AG09309 (cell line): ENCODE results near the gene VOPP1.

Experiments used
- DNase-seq: peaks from one replicate; pipeline ENCODE4 v3.0.0-alpha.2; 2010; ENCODE audit warnings: low read depth
- H3K4me3 ChIP-seq: 2 replicates; pipeline ENCODE4 v1.5.1; 2011; ENCODE audit warnings: mild to moderate bottlenecking, low read depth, low read length, moderate library complexity; ENCODE audit not compliant: control insufficient read depth
- CTCF ChIP-seq: IDR thresholded peaks from 2 replicates; pipeline ENCODE4 v1.5.1; 2011; ENCODE audit warnings: mild to moderate bottlenecking, low read depth, low read length, inconsistent platforms; ENCODE audit not compliant: insufficient read depth, control insufficient read depth; ENCODE audit errors: missing control alignments

The VOPP1 gene

DNA sequence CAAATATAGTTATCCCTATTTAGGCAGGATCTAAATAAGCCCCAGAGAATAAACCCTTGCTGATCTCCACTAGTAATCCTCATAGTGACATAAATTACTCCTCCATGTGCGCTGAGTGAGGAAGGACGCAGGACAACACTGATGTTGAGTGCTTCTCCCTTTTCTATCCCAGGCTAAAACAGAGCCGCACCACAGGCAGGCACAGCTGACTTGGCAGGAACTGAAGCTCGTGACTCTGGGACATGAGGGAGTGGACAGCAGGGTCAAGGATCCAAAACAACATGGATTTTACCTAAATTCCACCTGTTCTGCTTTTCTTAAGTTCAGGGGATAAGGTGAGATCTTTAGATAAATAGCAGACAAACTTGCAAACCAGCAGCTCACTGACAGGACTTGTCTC is 46.0 kb downstream of the VOPP1 start:
- TF ChIP-seq CTCF, result no peak
- no peak for DNase-seq
- H3K4me3 ChIP-seq, result no peak overlapping the region

DNA sequence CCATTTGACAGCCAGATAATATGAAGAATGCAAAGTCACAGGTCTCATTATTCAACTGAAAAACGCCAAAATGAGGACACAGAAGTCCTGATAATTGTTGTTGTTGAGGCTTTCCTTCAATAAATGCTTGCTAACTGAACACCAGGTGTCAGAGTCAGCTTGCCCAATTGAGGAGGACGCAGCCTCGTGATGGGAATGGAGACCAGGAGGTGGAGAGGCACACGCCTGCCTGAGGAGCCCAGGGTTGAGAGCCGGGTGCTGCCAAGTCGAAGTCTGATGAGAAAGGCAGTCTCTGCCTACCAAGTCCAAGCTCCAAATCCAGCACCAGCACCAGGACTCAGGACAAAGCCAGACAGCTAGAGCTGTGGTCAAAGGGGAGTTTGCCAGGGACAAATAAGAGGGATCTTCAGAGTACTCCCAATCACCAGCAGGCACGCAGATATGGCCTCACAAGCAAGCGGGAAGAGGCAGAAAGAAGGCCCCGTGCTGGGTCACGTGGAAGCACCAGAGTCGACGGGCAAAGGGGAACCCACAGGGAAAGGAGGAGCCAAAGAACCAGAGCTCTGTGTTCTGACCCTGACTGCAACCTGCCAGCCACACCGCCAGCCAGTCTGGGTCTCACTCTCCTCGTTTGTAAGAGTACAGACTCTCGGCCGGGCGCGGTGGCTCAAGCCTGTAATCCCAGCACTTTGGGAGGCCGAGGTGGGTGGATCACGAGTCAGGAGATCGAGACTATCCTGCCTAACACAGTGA is 47.6 kb downstream of the VOPP1 start:
- no peak for DNase-seq
- TF ChIP-seq CTCF, result no peak
- no peak overlapping the region for H3K4me3 ChIP-seq

DNA sequence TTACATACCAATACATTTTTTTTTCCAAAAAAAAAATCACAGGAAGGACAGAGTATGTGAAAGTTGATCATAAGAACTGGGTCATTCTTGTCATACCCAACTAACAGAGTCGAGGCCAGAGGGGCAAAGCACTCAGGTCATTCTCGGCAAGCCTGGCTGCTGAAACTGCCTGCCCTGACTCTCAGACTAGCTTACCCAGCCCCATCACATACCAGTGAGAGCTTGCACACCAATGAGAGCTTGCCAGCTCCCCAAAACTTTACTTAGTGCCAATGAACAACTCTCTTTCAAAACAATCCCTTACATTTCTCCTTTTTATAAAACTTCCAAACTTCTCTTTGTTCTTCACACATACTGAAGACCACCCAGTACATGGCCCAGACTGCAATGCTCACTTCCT is 48.9 kb downstream of the VOPP1 start:
- no peak overlapping the region for H3K4me3 ChIP-seq
- no peak for TF ChIP-seq CTCF
- no peak for DNase-seq

GRCh38 chr7:55521917-55522902 is 50.1 kb downstream of the VOPP1 start:
- no peak overlapping the region for H3K4me3 ChIP-seq
- no peak for DNase-seq
- TF ChIP-seq CTCF, result no peak

- no peak for TF ChIP-seq CTCF
- H3K4me3 ChIP-seq, result no peak overlapping the region
- no peak for DNase-seq
These were observed 50.8 kb downstream of the VOPP1 start for GRCh38 chr7:55521512-55521911.

GRCh38 chr7:55520426-55521140 is 51.7 kb downstream of the VOPP1 start:
- no peak overlapping the region for H3K4me3 ChIP-seq
- no peak for DNase-seq
- TF ChIP-seq CTCF, result no peak
